ENCODE measurements around the gene NUDT12. TPM values are rescaled to one million over a fixed set of nuclear protein-coding genes. Genes with fewer than 3 reads are reported as not detected.
A peak's percentile ranks its signal among the peaks of the same experiment; 100 is the strongest.

Gene NUDT12
- total RNA-seq, 1 donor: 16.8 TPM

- H3K4me3 ChIP-seq (ENCODE audit: low read depth, low read length): no peak overlapping the region
- no peak for TF ChIP-seq CTCF (IDR thresholded peaks at IDR 0.05; ENCODE audit: insufficient read depth, low read length)
- no peak for DNase-seq (ENCODE audit: low read depth)
These were observed 9.9 kb upstream of the NUDT12 start for GRCh38 chr5:103572454-103572853.

DNA sequence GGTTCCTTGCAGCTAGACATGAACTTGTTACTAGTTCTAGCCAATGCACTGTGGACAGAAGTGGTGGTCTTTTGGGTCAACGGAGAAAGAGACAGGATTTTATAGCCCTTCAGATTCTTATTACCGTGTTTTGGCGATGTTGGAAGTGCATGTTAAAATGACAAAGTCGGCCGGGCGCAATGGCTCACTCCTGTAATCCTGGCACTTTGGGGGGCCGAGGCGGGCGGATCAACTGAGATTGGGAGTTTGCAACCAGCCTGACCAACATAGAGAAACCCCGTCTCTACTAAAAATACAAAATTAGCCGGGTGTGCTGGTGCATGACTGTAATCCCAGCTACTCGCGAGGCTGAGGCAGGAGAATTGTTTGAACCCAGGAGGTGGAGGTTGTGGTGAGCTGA, 9.1 kb upstream of the NUDT12 start:
- H3K4me3 ChIP-seq (ENCODE audit: low read depth, low read length): no peak overlapping the region
- no peak for DNase-seq (ENCODE audit: low read depth)
- TF ChIP-seq CTCF (IDR thresholded peaks at IDR 0.05; ENCODE audit: insufficient read depth, low read length): no peak

DNA sequence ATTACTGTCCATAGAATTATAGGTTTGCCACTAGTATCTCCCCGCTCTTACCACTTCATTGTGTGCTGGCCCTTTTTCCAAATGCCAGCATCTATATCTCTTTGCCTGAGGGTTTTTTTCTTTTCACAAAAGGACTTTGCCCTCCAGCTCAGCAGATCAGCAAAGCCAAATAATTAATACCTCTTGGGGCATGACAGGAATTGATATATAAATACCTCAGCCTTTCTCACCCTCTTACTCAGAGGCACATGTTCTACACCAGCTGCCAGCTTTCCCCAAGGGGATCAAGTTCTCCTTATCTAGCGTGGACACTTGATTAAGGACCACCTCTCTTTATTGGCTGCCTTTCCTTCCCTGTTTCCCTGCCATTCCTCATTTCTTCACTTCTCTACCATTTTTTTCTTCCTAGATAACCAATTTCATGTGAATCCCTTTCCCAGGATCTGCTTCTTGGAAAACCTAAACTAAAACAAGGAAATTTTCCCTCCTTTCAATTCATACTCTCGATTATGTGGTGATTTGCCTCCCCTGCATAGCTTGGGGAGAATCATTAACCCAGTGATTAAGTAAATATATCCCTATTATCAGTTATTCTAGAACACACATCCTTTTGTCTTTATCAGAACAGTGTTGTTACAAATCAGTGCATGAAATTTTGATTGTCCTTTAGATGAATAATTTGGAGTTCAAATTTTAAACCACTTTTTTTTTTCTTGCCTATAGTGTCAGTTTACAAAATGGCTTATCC, 6.9 kb upstream of the NUDT12 start:
- no peak for TF ChIP-seq CTCF (IDR thresholded peaks at IDR 0.05; ENCODE audit: insufficient read depth, low read length)
- DNase-seq (ENCODE audit: low read depth): peak; percentile 63
- no peak overlapping the region for H3K4me3 ChIP-seq (ENCODE audit: low read depth, low read length)

GRCh38 chr5:103565719-103566118, 3.1 kb upstream of the NUDT12 start:
- no peak overlapping the region for H3K4me3 ChIP-seq (ENCODE audit: low read depth, low read length)
- TF ChIP-seq CTCF (IDR thresholded peaks at IDR 0.05; ENCODE audit: insufficient read depth, low read length): no peak

GRCh38 chr5:103561685-103562452, 720 bp downstream of the NUDT12 start:
- DNase-seq (ENCODE audit: low read depth): no peak
- no peak for TF ChIP-seq CTCF (IDR thresholded peaks at IDR 0.05; ENCODE audit: insufficient read depth, low read length)

More at GRCh38 chr5:103565719-103566118, 3.1 kb upstream of the NUDT12 start:
- no peak for DNase-seq (ENCODE audit: low read depth)

DNA sequence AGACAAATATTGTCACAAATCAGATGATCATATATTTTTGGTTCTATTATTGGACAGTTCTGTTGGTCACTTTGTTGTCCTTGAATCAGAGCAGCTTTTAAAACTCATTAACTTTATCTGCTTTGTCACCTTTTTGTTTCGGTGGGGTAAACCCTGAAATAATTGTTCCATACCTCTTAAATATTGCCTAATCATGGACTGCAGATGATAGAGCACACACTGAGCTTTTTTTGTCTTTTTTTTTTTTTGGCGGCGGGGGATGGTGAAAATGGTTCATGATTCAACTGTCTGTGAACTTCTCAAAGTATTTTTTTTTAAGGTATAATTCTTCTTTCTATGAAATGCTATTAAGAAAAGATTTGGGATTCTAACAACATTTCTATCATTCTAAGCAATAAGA, 1.8 kb downstream of the NUDT12 start:
- H3K4me3 ChIP-seq (ENCODE audit: low read depth, low read length): no peak overlapping the region
- TF ChIP-seq CTCF (IDR thresholded peaks at IDR 0.05; ENCODE audit: insufficient read depth, low read length): no peak
- no peak for DNase-seq (ENCODE audit: low read depth)

More at GRCh38 chr5:103561685-103562452, 720 bp downstream of the NUDT12 start:
- H3K4me3 ChIP-seq (ENCODE audit: low read depth, low read length): peak overlapping the region; percentile 88
